ENCODE measurements around the gene STX18. TPM values are rescaled to one million over a fixed set of nuclear protein-coding genes. Genes with fewer than 3 reads are reported as not detected.

The STX18 gene
- total RNA-seq, 8 experiments from 2014 or later = 15.4 to 48.3 (median 22.6) TPM

- Histone ChIP-seq H3K4me1 (replicated peaks in 1 of 2) (no peaks in the 10 kb centered on the region), H3K4me3 (no peak overlapping the region), H3K27ac (no peak overlapping the region)
- in situ Hi-C loops (cut with MboI; ENCODE audit: low pct_unique_long_range_greater_than_20kb in 2 of 9, low sequenced_read_pairs in 9 of 9, unreplicated experiment in 9 of 9) = no loop called here
- ATAC-seq (replicated peaks in 6 of 8) = no peak
- WGBS, 10 experiments = 75 to 100% (median 92%) methylated on average over 1 to 5 of the region's 15 CpGs; no CpG with 5 or more reads in 3 of the 10 experiments
These were observed 136.4 kb downstream of the STX18 start for GRCh38 chr4:4405358-4405962.

GRCh38 chr4:4402966-4403365 lies 138.9 kb downstream of the STX18 start:
- in situ Hi-C loops (cut with MboI; ENCODE audit: low pct_unique_long_range_greater_than_20kb in 2 of 9, low sequenced_read_pairs in 9 of 9, unreplicated experiment in 9 of 9) = no loop called here
- no peaks in the 10 kb centered on the region for H3K4me1 ChIP-seq (replicated peaks in 1 of 2)
- no peak overlapping the region for H3K4me3 ChIP-seq
- no peak overlapping the region for H3K27ac ChIP-seq
- 20 to 90% (median 83%) methylated on average over 4 to 11 of the region's 13 CpGs; no CpG with 5 or more reads in 7 of the 10 experiments for WGBS, 10 experiments
- peak in 3 of 8 experiments; percentile 15 to 48 (median 46) for ATAC-seq (replicated peaks in 6 of 8)

GRCh38 chr4:4401036-4401435 lies 140.8 kb downstream of the STX18 start:
- 19 to 80% (median 60%) methylated on average over 1 to 5 of the region's 7 CpGs; no CpG with 5 or more reads in 6 of the 10 experiments for WGBS, 10 experiments
- H3K27ac ChIP-seq = no peak overlapping the region
- peak in 1 of 8 experiments; percentile 58 for ATAC-seq (replicated peaks in 6 of 8)
- in situ Hi-C loops (cut with MboI; ENCODE audit: low pct_unique_long_range_greater_than_20kb in 2 of 9, low sequenced_read_pairs in 9 of 9, unreplicated experiment in 9 of 9) = no loop called here
- H3K4me1 ChIP-seq (replicated peaks in 1 of 2) = peaks cover 8 to 9% of the 10 kb centered on the region in 2 donors
- no peak overlapping the region for H3K4me3 ChIP-seq

GRCh38 chr4:4398430-4398829 lies 143.4 kb downstream of the STX18 start:
- H3K27ac ChIP-seq = no peak overlapping the region
- in situ Hi-C loops (cut with MboI; ENCODE audit: low pct_unique_long_range_greater_than_20kb in 2 of 9, low sequenced_read_pairs in 9 of 9, unreplicated experiment in 9 of 9) = no loop called here
- ATAC-seq (replicated peaks in 6 of 8) = no peak
- H3K4me1 ChIP-seq (replicated peaks in 1 of 2) = peaks cover 24 to 27% of the 10 kb centered on the region in 2 donors
- WGBS, 10 experiments = 20 to 90% (median 67%) methylated on average over 1 to 4 of the region's 4 CpGs; no CpG with 5 or more reads in 2 of the 10 experiments
- no peak overlapping the region for H3K4me3 ChIP-seq

GRCh38 chr4:4397441-4397819 lies 144.4 kb downstream of the STX18 start:
- in situ Hi-C loops (cut with MboI; ENCODE audit: low pct_unique_long_range_greater_than_20kb in 2 of 9, low sequenced_read_pairs in 9 of 9, unreplicated experiment in 9 of 9) = no loop called here
- Histone ChIP-seq H3K4me1 (replicated peaks in 1 of 2) (peaks cover 24 to 27% of the 10 kb centered on the region in 2 donors), H3K4me3 (no peak overlapping the region), H3K27ac (no peak overlapping the region)
- no peak for ATAC-seq (replicated peaks in 6 of 8)
- 60 to 100% (median 85%) methylated on average over 1 to 8 of the region's 13 CpGs; no CpG with 5 or more reads in 1 of the 10 experiments for WGBS, 10 experiments

GRCh38 chr4:4396628-4397440 lies 145.0 kb downstream of the STX18 start:
- Histone ChIP-seq H3K4me3 (peak overlapping the region in 1 of 5 donors; percentile 20), H3K4me1 (replicated peaks in 1 of 2) (peaks cover 24 to 27% of the 10 kb centered on the region in 2 donors), H3K27ac (peak overlapping the region; percentile 9 to 83)
- ATAC-seq (replicated peaks in 6 of 8) = peak in 1 of 8 experiments; percentile 13
- in situ Hi-C loops (cut with MboI; ENCODE audit: low pct_unique_long_range_greater_than_20kb in 2 of 9, low sequenced_read_pairs in 9 of 9, unreplicated experiment in 9 of 9) = no loop called here
- WGBS, 10 experiments = 28 to 87% (median 82%) methylated on average over 3 to 12 of the region's 19 CpGs; no CpG with 5 or more reads in 1 of the 10 experiments

- peaks cover 24 to 27% of the 10 kb centered on the region in 2 donors for H3K4me1 ChIP-seq (replicated peaks in 1 of 2)
- peak overlapping the region in 2 of 5 donors; percentile 9 to 20 for H3K4me3 ChIP-seq
- ATAC-seq (replicated peaks in 6 of 8) = peak; percentile 50 to 93 (median 89)
- 0 to 90% (median 23%) methylated on average over 1 to 12 of the region's 26 CpGs; no CpG with 5 or more reads in 4 of the 10 experiments for WGBS, 10 experiments
- in situ Hi-C loops (cut with MboI; ENCODE audit: low pct_unique_long_range_greater_than_20kb in 2 of 9, low sequenced_read_pairs in 9 of 9, unreplicated experiment in 9 of 9) = no loop called here
- H3K27ac ChIP-seq = peak overlapping the region; percentile 17 to 83
These were observed 145.8 kb downstream of the STX18 start for GRCh38 chr4:4395849-4396627.

GRCh38 chr4:4395371-4395770 lies 146.5 kb downstream of the STX18 start:
- Histone ChIP-seq H3K4me1 (replicated peaks in 1 of 2) (peaks cover 24 to 27% of the 10 kb centered on the region in 2 donors), H3K27ac (peak overlapping the region; percentile 17 to 83), H3K4me3 (peak overlapping the region in 1 of 5 donors; percentile 20)
- in situ Hi-C loops (cut with MboI; ENCODE audit: low pct_unique_long_range_greater_than_20kb in 2 of 9, low sequenced_read_pairs in 9 of 9, unreplicated experiment in 9 of 9) = no loop called here
- peak; percentile 0 to 71 (median 10) for ATAC-seq (replicated peaks in 6 of 8)
- 0 to 82% (median 31%) methylated on average over 2 to 5 of the region's 9 CpGs; no CpG with 5 or more reads in 7 of the 10 experiments for WGBS, 10 experiments

GRCh38 chr4:4394644-4395043 lies 147.2 kb downstream of the STX18 start:
- H3K4me1 ChIP-seq (replicated peaks in 1 of 2) = peaks cover 24 to 27% of the 10 kb centered on the region in 2 donors
- no peak overlapping the region for H3K4me3 ChIP-seq
- in situ Hi-C loops (cut with MboI; ENCODE audit: low pct_unique_long_range_greater_than_20kb in 2 of 9, low sequenced_read_pairs in 9 of 9, unreplicated experiment in 9 of 9) = no loop called here
- peak in 1 of 8 experiments; percentile 42 for ATAC-seq (replicated peaks in 6 of 8)
- WGBS, 10 experiments = 39 to 82% (median 63%) methylated on average over 2 to 8 of the region's 9 CpGs; no CpG with 5 or more reads in 6 of the 10 experiments
- H3K27ac ChIP-seq = peak overlapping the region in 1 of 2 donors; percentile 83

- no peak overlapping the region for H3K27ac ChIP-seq
- WGBS, 10 experiments = 54 to 100% methylated on average over 2 to 6 of the region's 13 CpGs; no CpG with 5 or more reads in 8 of the 10 experiments
- no peak for ATAC-seq (replicated peaks in 6 of 8)
- peaks cover 29 to 36% of the 10 kb centered on the region in 2 donors for H3K4me1 ChIP-seq (replicated peaks in 1 of 2)
- H3K4me3 ChIP-seq = no peak overlapping the region
- in situ Hi-C loops (cut with MboI; ENCODE audit: low pct_unique_long_range_greater_than_20kb in 2 of 9, low sequenced_read_pairs in 9 of 9, unreplicated experiment in 9 of 9) = no loop called here
These were observed 149.2 kb downstream of the STX18 start for GRCh38 chr4:4392501-4393183.

GRCh38 chr4:4391866-4392265 lies 150.0 kb downstream of the STX18 start:
- peaks cover 28 to 36% of the 10 kb centered on the region in 2 donors for H3K4me1 ChIP-seq (replicated peaks in 1 of 2)
- H3K4me3 ChIP-seq = no peak overlapping the region
- H3K27ac ChIP-seq = no peak overlapping the region
- in situ Hi-C loops (cut with MboI; ENCODE audit: low pct_unique_long_range_greater_than_20kb in 2 of 9, low sequenced_read_pairs in 9 of 9, unreplicated experiment in 9 of 9) = no loop called here
- no peak for ATAC-seq (replicated peaks in 6 of 8)
- 17 to 100% (median 93%) methylated on average over 1 to 3 of the region's 4 CpGs; no CpG with 5 or more reads in 2 of the 10 experiments for WGBS, 10 experiments
